Activated CD4-positive, alpha-beta T cell treated with anti-CD3 and anti-CD28 coated beads for 1 hour (primary cell): ENCODE measurements around the gene RAI14.
"Not testable (repeated sequence)": the region's sequence is repeated elsewhere in the genome, so short reads cannot be mapped to it uniquely, and the experiment has no call there.

Experiments
- DNase-seq: peaks from one replicate; pipeline ENCODE4 v3.0.0-alpha.2; 2020

RAI14 gene

GRCh38 chr5:34830827-34831226, 174.7 kb downstream of the RAI14 start:
- not testable (repeated sequence) for DNase-seq

- DNase-seq: no peak
These were observed 175.2 kb downstream of the RAI14 start for GRCh38 chr5:34831303-34831702.

- no peak for DNase-seq
These were observed 176.4 kb downstream of the RAI14 start for GRCh38 chr5:34832568-34832967.

GRCh38 chr5:34833090-34833489, 177.0 kb downstream of the RAI14 start:
- no peak for DNase-seq

- no peak for DNase-seq
These were observed 178.1 kb downstream of the RAI14 start for GRCh38 chr5:34833976-34834793.

- no peak for DNase-seq
These were observed 178.6 kb downstream of the RAI14 start for GRCh38 chr5:34834794-34835089.

- DNase-seq: no peak
These were observed 179.5 kb downstream of the RAI14 start for GRCh38 chr5:34835664-34836063.

- DNase-seq: peak; percentile 85
These were observed 182.9 kb downstream of the RAI14 start, which contains the start of gene TTC23L for GRCh38 chr5:34838785-34839714. TSS of gene TTC23L (plus strand) at chr5:34839164. CDS start at chr5:34840672, 1,508 bp downstream.

- no peak for DNase-seq
These were observed 185.7 kb downstream of the RAI14 start for GRCh38 chr5:34841816-34842215.

- no peak for DNase-seq
These were observed 186.4 kb downstream of the RAI14 start for GRCh38 chr5:34842554-34842953.

- no peak for DNase-seq
These were observed 187.4 kb downstream of the RAI14 start for GRCh38 chr5:34843497-34843896.

- DNase-seq: no peak
These were observed 188.0 kb downstream of the RAI14 start for GRCh38 chr5:34844106-34844505.

- no peak for DNase-seq
These were observed 188.9 kb downstream of the RAI14 start for GRCh38 chr5:34844999-34845398.

- DNase-seq: no peak
These were observed 190.9 kb downstream of the RAI14 start for GRCh38 chr5:34847056-34847455.

GRCh38 chr5:34847552-34847951, 191.4 kb downstream of the RAI14 start:
- DNase-seq: no peak

- DNase-seq: no peak
These were observed 192.1 kb downstream of the RAI14 start for GRCh38 chr5:34848230-34848629.

- DNase-seq: no peak
These were observed 193.1 kb downstream of the RAI14 start for GRCh38 chr5:34849253-34849652.

- DNase-seq: no peak
These were observed 198.5 kb downstream of the RAI14 start for GRCh38 chr5:34854459-34855174.

- no peak for DNase-seq
These were observed 201.0 kb downstream of the RAI14 start for GRCh38 chr5:34857161-34857560.

- DNase-seq: no peak
These were observed 201.8 kb downstream of the RAI14 start for GRCh38 chr5:34857894-34858293.

- no peak for DNase-seq
These were observed 202.7 kb downstream of the RAI14 start for GRCh38 chr5:34858790-34859189.

GRCh38 chr5:34859253-34859652, 203.1 kb downstream of the RAI14 start:
- DNase-seq: no peak

- DNase-seq: no peak
These were observed 207.8 kb downstream of the RAI14 start for GRCh38 chr5:34863946-34864345.
